Endothelial cell of umbilical vein (primary cell): ENCODE data around the gene MDFI. TPM values are rescaled to one million over a fixed set of nuclear protein-coding genes. Genes with fewer than 3 reads are reported as not detected.

Experiments
- BruUV-seq: library from RNA; stranded (reverse); fragments of 400-500 nt; replicated peaks from 2 replicates; lab custom pipeline; 2021; lab: Mats Ljungman, UMichigan
- CTCF ChIA-PET: fragments of 300-600, 350-600 bp; sonication (Branson Sonifier 250); formaldehyde crosslinking; loops from one replicate; lab custom pipeline; 2021; ENCODE audit warnings: antibody characterized with exemption, inconsistent platforms; lab: Charles Lee
- POLR2A ChIA-PET: fragments of 300-600, 350-600 bp; sonication (Branson Sonifier 250); formaldehyde crosslinking; loops from one replicate; lab custom pipeline; 2021; ENCODE audit warnings: antibody characterized with exemption, inconsistent platforms; lab: Charles Lee
- DNase-seq: peaks from one replicate; pipeline ENCODE4 v3.0.0-alpha.2; 2011; ENCODE audit warnings: low read depth, low spot score
- FAIRE-seq: peaks from 2 replicates; lab custom pipeline; 2011; peaks lifted over from hg19 to GRCh38; lab: Jason Lieb, UNC
- H2AFZ ChIP-seq: 2 replicates; pipeline ENCODE4 v1.6.0; 2012; ENCODE audit warnings: low read depth, low read length, control low read depth, inconsistent platforms
- H3K27ac ChIP-seq: 2 replicates; pipeline ENCODE4 v1.5.1; 2011; ENCODE audit warnings: low read depth, mild to moderate bottlenecking, control low read depth, low read length, moderate library complexity; ENCODE audit not compliant: insufficient read depth
- H3K27me3 ChIP-seq, 2 experiments: 2 replicates each; pipeline versions ENCODE4 v1.6.0 to v1.6.1; 2011; ENCODE audit warnings: low read length in 2 of 2, mixed read lengths in 1 of 2; ENCODE audit not compliant: control insufficient read depth in 2 of 2, insufficient read depth in 2 of 2
- H3K36me3 ChIP-seq, 2 experiments: 2 replicates in 1 of 2; 3 replicates in 1 of 2; pipeline ENCODE4 v1.5.1; 2011; ENCODE audit warnings: low read length in 2 of 2, mild to moderate bottlenecking in 1 of 2, moderate library complexity in 1 of 2; ENCODE audit not compliant: control insufficient read depth in 2 of 2, insufficient read depth in 2 of 2; ENCODE audit errors: extremely low read depth in 1 of 2
- H3K4me1 ChIP-seq: 3 replicates; pipeline ENCODE4 v1.5.1; 2011; ENCODE audit warnings: mild to moderate bottlenecking, low read length; ENCODE audit not compliant: control insufficient read depth, insufficient read depth; ENCODE audit errors: extremely low read depth
- H3K4me2 ChIP-seq: 2 replicates; pipeline ENCODE4 v1.6.1; 2011; ENCODE audit warnings: low read length, control low read depth, mixed read lengths; ENCODE audit not compliant: insufficient read depth
- H3K4me3 ChIP-seq, 3 experiments: fragments of 200-600 bp in 1 of 3; sonication (generic), shearing (Covaris generic) in 1 of 3; replicated peaks in 1 of 3; 2 replicates each; pipeline ENCODE4 v1.5.1; 2011 to 2016; ENCODE audit warnings: control low read depth in 3 of 3, low read length in 3 of 3, mild to moderate bottlenecking in 2 of 3, inconsistent platforms in 1 of 3, low read depth in 1 of 3, moderate library complexity in 1 of 3; ENCODE audit not compliant: insufficient read depth in 1 of 3
- H3K79me2 ChIP-seq: 2 replicates; pipeline ENCODE4 v1.6.0; 2012; ENCODE audit warnings: low read length, inconsistent platforms; ENCODE audit not compliant: control insufficient read depth, insufficient read depth
- H3K9ac ChIP-seq: replicated peaks from 2 replicates; pipeline ENCODE3; 2011; ENCODE audit warnings: low read length, control low read depth; ENCODE audit not compliant: insufficient read depth; ENCODE audit errors: extremely low read depth
- H3K9me1 ChIP-seq: replicated peaks from 3 replicates; pipeline ENCODE4 v1.6.0; 2011; ENCODE audit warnings: mild to moderate bottlenecking, low read length; ENCODE audit not compliant: control insufficient read depth, insufficient read depth; ENCODE audit errors: extremely low read depth
- H3K9me3 ChIP-seq: replicated peaks from 2 replicates; pipeline ENCODE4 v1.5.1; 2012; ENCODE audit warnings: low read length, inconsistent platforms; ENCODE audit not compliant: control insufficient read depth, insufficient read depth
- H4K20me1 ChIP-seq: replicated peaks from 2 replicates; pipeline ENCODE3; 2011; ENCODE audit warnings: mild to moderate bottlenecking, low read length; ENCODE audit not compliant: control insufficient read depth, insufficient read depth; ENCODE audit errors: extremely low read depth
- CTCF ChIP-seq, 2 donors: IDR thresholded peaks; 1 replicate in 1 of 2; 2 replicates in 1 of 2; pipeline ENCODE4 v1.5.1; 2011; ENCODE audit warnings: low read length in 2 of 2, mild to moderate bottlenecking in 2 of 2, moderate library complexity in 2 of 2, control low read depth in 1 of 2, inconsistent platforms in 1 of 2, low read depth in 1 of 2; ENCODE audit not compliant: insufficient read depth in 1 of 2; ENCODE audit errors: extremely low read depth in 1 of 2
- EZH2 ChIP-seq: IDR thresholded peaks from 2 replicates; pipeline ENCODE4 v1.6.1; 2012; ENCODE audit warnings: borderline replicate concordance, low read depth, mild to moderate bottlenecking, moderate library complexity, low read length, inconsistent platforms; ENCODE audit not compliant: severe bottlenecking
- FOS ChIP-seq: IDR thresholded peaks from 2 replicates; pipeline ENCODE4 v1.6.1; 2011; ENCODE audit warnings: mild to moderate bottlenecking, low read length, moderate library complexity, borderline replicate concordance; ENCODE audit not compliant: insufficient read depth
- GATA2 ChIP-seq: IDR thresholded peaks from 2 replicates; pipeline ENCODE4 v1.7.0; 2011; ENCODE audit warnings: low read depth, mild to moderate bottlenecking, moderate library complexity, mixed read lengths, low read length; ENCODE audit not compliant: insufficient read length, insufficient read depth
- JUN ChIP-seq: IDR thresholded peaks from 2 replicates; pipeline ENCODE4 v1.6.1; 2011; ENCODE audit warnings: borderline replicate concordance, low read depth; ENCODE audit not compliant: insufficient read length, insufficient read depth
- MAX ChIP-seq: IDR thresholded peaks from 2 replicates; pipeline ENCODE4 v1.6.1; 2011; ENCODE audit not compliant: insufficient read depth, insufficient read length
- MYC ChIP-seq: IDR thresholded peaks from one replicate; pipeline ENCODE4 v1.6.1; 2011; ENCODE audit warnings: mild to moderate bottlenecking, low read depth, low read length
- POLR2A ChIP-seq: IDR thresholded peaks from 2 replicates; pipeline ENCODE4 v1.6.1; 2012; ENCODE audit warnings: low read depth, mild to moderate bottlenecking, control low read depth, low read length
- POLR2AphosphoS5 ChIP-seq: IDR thresholded peaks from 2 replicates; pipeline ENCODE4 v1.6.1; 2012; ENCODE audit warnings: low read depth, mild to moderate bottlenecking, control low read depth, low read length, moderate library complexity; ENCODE audit not compliant: insufficient read depth
- dilution Hi-C: fragments of 300-500 bp; cut with MboI; formaldehyde crosslinking; loops from one replicate; pipeline ENCODE4 v1.15.0; 2019; ENCODE audit warnings: low sequenced_read_pairs; ENCODE audit not compliant: extremely low pct_ligation_motif_present
- intact Hi-C: fragments of 100-400 bp; cut with micrococcal nuclease; formaldehyde crosslinking; loops from one replicate; pipeline ENCODE4 v1.10.0; 2022
- polyA plus RNA-seq, 4 experiments: library from polyadenylated mRNA; depleted of rRNA in 3 of 4; stranded (reverse) in 3 of 4; unstranded in 1 of 4; fragments of >200 nt; gene quantifications; 2 replicates each; pipeline versions ENCODE4 v1.2.1 to v1.2.3, GENCODE V29; 2011 to 2012; ENCODE audit warnings: missing spikeins in 1 of 4
- total RNA-seq: library from RNA; stranded (reverse); gene quantifications from 2 replicates; pipeline ENCODE4 v1.2.3, GENCODE V29; 2021

MDFI gene
- total and polyA plus RNA-seq, 2 donors (not counting 3 experiments of a cell fraction or from before 2014, with no cell fraction given) = 32.4 to 74.1 TPM

- DNase-seq (no peak), FAIRE-seq (no peak)
- H3K9me1 ChIP-seq = no peaks in the 10 kb centered on the region
- H3K4me2 ChIP-seq = no peak overlapping the region
- no peak for TF ChIP-seq JUN
- no peak for TF ChIP-seq POLR2A
- TF ChIP-seq GATA2 = no peak
- no peak for TF ChIP-seq CTCF (IDR thresholded peaks at IDR 0.05; ENCODE audit: extremely low read depth in 1 of 2, insufficient read depth in 1 of 2, low read depth in 1 of 2, low read length in 2 of 2)
- TF ChIP-seq EZH2 = no peak
- no peak for TF ChIP-seq FOS
- TF ChIP-seq MAX = no peak
- TF ChIP-seq MYC = no peak
- TF ChIP-seq POLR2AphosphoS5 = no peak
- no peak overlapping the region for H3K27ac ChIP-seq
- no peaks in the 10 kb centered on the region for H3K9me3 ChIP-seq
- H3K9ac ChIP-seq = no peak overlapping the region
- no peaks in the 10 kb centered on the region for H3K79me2 ChIP-seq
- CTCF ChIA-PET = interaction anchor here (1.2 to 7.2 kb wide), 2 partner anchors 72 to 76 kb away, joined by 5 to 226 read pairs; no protein-coding TSS in a partner anchor
- no peaks in the 10 kb centered on the region for H4K20me1 ChIP-seq
- H3K4me3 ChIP-seq = no peak overlapping the region
- no peaks in the 10 kb centered on the region for H3K36me3 ChIP-seq
- no peaks in the 10 kb centered on the region for H3K27me3 ChIP-seq
- BruUV-seq = no TSS peak
- intact Hi-C loops (no loop called here), dilution Hi-C loops (no loop called here)
- no peak overlapping the region for H2AFZ ChIP-seq
- POLR2A ChIA-PET = no interaction called here
- no peaks in the 10 kb centered on the region for H3K4me1 ChIP-seq
Observed at GRCh38 chr6:41607736-41608135, 30.5 kb upstream of the MDFI start.
